Fibroblast of lung (primary cell): Measurements from ENCODE around the gene ENC1. TPM values are rescaled to one million over a fixed set of nuclear protein-coding genes. Genes with fewer than 3 reads are reported as not detected.

ENCODE experiments used
- DNase-seq, 2 donors: peaks; one replicate each; pipeline versions ENCODE4 v3.0.0 to v3.0.0-alpha.2; 2010; ENCODE audit warnings: low read depth in 2 of 2
- H2AFZ ChIP-seq: 2 replicates; pipeline ENCODE4 v1.5.1; 2012; ENCODE audit warnings: low read length, control low read depth, inconsistent platforms
- H3K27ac ChIP-seq: 2 replicates; pipeline ENCODE4 v1.5.1; 2011; ENCODE audit warnings: low read length, control low read depth; ENCODE audit not compliant: insufficient read depth
- H3K27me3 ChIP-seq: 2 replicates; pipeline ENCODE4 v1.5.1; 2011; ENCODE audit warnings: mild to moderate bottlenecking, low read length; ENCODE audit not compliant: control insufficient read depth, insufficient read depth
- H3K36me3 ChIP-seq: 2 replicates; pipeline ENCODE4 v1.5.1; 2011; ENCODE audit warnings: low read length; ENCODE audit not compliant: control insufficient read depth, insufficient read depth
- H3K4me1 ChIP-seq: 2 replicates; pipeline ENCODE4 v1.5.1; 2011; ENCODE audit warnings: low read length; ENCODE audit not compliant: control insufficient read depth, insufficient read depth; ENCODE audit errors: extremely low read depth
- H3K4me2 ChIP-seq: 2 replicates; pipeline ENCODE4 v1.5.1; 2011; ENCODE audit warnings: low read length, control low read depth; ENCODE audit not compliant: insufficient read depth; ENCODE audit errors: extremely low read depth
- H3K4me3 ChIP-seq, 4 experiments: fragments of 200-600 bp in 1 of 4; sonication (generic) in 1 of 4; replicated peaks in 1 of 4; 2 replicates each; pipeline ENCODE4 v1.5.1; 2011 to 2016; ENCODE audit warnings: low read length in 4 of 4, low read depth in 3 of 4, mild to moderate bottlenecking in 3 of 4, control low read depth in 2 of 4, inconsistent platforms in 1 of 4, mixed read lengths in 1 of 4; ENCODE audit not compliant: insufficient read depth in 1 of 4; ENCODE audit errors: control extremely low read depth in 1 of 4
- H3K79me2 ChIP-seq: 2 replicates; pipeline ENCODE4 v1.5.1; 2012; ENCODE audit warnings: mild to moderate bottlenecking, low read length, inconsistent platforms; ENCODE audit not compliant: control insufficient read depth, insufficient read depth
- H3K9ac ChIP-seq: 2 replicates; pipeline ENCODE4 v1.5.1; 2011; ENCODE audit warnings: mild to moderate bottlenecking, low read length, control low read depth; ENCODE audit not compliant: insufficient read depth
- H3K9me3 ChIP-seq: 2 replicates; pipeline ENCODE4 v1.5.1; 2012; ENCODE audit warnings: low read depth, low read length; ENCODE audit not compliant: control insufficient read depth, insufficient read depth
- H4K20me1 ChIP-seq: 2 replicates; pipeline ENCODE4 v1.5.1; 2011; ENCODE audit warnings: low read length; ENCODE audit not compliant: control insufficient read depth, insufficient read depth; ENCODE audit errors: extremely low read depth
- EZH2 ChIP-seq: IDR thresholded peaks from 2 replicates; pipeline ENCODE4 v1.5.1; 2012; ENCODE audit warnings: low read length, control low read depth, mild to moderate bottlenecking; ENCODE audit errors: missing control alignments
- polyA plus RNA-seq, 2 donors: library from polyadenylated mRNA; depleted of rRNA in 1 of 2; stranded (reverse) in 1 of 2; unstranded in 1 of 2; fragments of >200 nt; gene quantifications; 2 replicates each; pipeline ENCODE4 v1.2.1, GENCODE V29; 2011 to 2012; ENCODE audit warnings: missing spikeins in 1 of 2
- total RNA-seq: library from RNA; depleted of rRNA; stranded (reverse); fragments of >200 nt; gene quantifications from 2 replicates; pipeline ENCODE4 v1.2.1, GENCODE V29; 2014
- TF ChIP-seq, protein P1 (sequence below), 2 donors: IDR thresholded peaks in 1 of 2; conservative IDR thresholded peaks in 1 of 2; 1 replicate in 1 of 2; 2 replicates in 1 of 2; pipeline ENCODE4 v1.5.1; 2011 to 2012; ENCODE audit warnings: low read length in 2 of 2, control low read depth in 1 of 2, inconsistent platforms in 1 of 2, low read depth in 1 of 2, mild to moderate bottlenecking in 1 of 2

ENC1 gene
- total and polyA plus RNA-seq, 2 donors (not counting 1 experiment from before 2014, with no cell fraction given): 3.5 to 15.4 TPM

DNA sequence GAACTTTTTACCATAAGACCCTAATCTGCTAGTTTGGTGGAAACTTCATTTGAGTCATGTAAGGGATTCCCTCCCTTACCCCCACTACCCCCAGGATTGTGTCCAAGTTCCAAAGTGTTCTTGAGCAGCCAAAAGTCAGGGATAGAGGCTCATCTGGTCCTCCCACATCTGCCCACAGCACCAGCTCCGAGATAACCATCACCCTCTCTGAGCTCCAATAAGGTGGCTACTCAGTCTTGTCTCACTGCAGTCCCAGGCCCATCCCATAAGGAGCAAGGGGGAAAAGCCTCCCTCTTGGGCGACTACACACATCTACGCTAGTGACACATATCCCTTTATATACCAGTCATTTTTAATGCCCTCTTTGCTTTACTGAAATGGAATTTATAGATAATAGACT lies 12.0 kb upstream of the ENC1 start:
- no peak for DNase-seq
- H3K27me3 ChIP-seq: no peaks in the 10 kb centered on the region
- peaks cover 2% of the 10 kb centered on the region for H3K4me1 ChIP-seq
- no peak overlapping the region for H3K4me3 ChIP-seq
- H3K27ac ChIP-seq: no peak overlapping the region
- TF ChIP-seq, protein P1, sequence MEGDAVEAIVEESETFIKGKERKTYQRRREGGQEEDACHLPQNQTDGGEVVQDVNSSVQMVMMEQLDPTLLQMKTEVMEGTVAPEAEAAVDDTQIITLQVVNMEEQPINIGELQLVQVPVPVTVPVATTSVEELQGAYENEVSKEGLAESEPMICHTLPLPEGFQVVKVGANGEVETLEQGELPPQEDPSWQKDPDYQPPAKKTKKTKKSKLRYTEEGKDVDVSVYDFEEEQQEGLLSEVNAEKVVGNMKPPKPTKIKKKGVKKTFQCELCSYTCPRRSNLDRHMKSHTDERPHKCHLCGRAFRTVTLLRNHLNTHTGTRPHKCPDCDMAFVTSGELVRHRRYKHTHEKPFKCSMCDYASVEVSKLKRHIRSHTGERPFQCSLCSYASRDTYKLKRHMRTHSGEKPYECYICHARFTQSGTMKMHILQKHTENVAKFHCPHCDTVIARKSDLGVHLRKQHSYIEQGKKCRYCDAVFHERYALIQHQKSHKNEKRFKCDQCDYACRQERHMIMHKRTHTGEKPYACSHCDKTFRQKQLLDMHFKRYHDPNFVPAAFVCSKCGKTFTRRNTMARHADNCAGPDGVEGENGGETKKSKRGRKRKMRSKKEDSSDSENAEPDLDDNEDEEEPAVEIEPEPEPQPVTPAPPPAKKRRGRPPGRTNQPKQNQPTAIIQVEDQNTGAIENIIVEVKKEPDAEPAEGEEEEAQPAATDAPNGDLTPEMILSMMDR (conservative IDR thresholded peaks at IDR 0.05 in 1 of 2, IDR thresholded peaks at IDR 0.05 in 1 of 2; ENCODE audit: low read depth in 1 of 2, low read length in 2 of 2): no peak
- no peak for TF ChIP-seq EZH2
- no peaks in the 10 kb centered on the region for H3K36me3 ChIP-seq
- no peaks in the 10 kb centered on the region for H3K9me3 ChIP-seq
- no peak overlapping the region for H3K9ac ChIP-seq
- no peaks in the 10 kb centered on the region for H3K79me2 ChIP-seq
- H2AFZ ChIP-seq: no peak overlapping the region
- H4K20me1 ChIP-seq: no peaks in the 10 kb centered on the region
- no peak overlapping the region for H3K4me2 ChIP-seq

DNA sequence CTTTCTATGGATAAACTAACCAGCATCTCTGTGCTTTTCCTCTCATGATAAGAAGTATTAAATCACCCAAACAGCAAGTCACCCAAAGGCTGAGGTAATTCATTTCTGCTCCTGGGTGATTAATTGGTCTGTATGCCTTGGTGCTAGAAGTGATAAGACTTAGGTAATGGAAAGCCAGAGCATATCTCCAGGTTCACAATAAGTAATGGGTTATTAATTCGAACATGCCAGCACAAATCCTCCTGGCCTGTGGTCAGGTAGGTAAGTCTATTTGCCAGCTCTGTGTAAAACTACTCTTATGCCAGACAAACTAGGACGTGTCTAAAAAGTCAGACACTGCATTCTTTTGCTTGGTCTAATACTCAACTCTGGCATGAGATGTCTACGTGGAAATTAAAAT lies 11.2 kb upstream of the ENC1 start:
- no peak overlapping the region for H3K4me2 ChIP-seq
- H3K4me3 ChIP-seq: no peak overlapping the region
- H3K9me3 ChIP-seq: no peaks in the 10 kb centered on the region
- H3K27me3 ChIP-seq: no peaks in the 10 kb centered on the region
- H3K79me2 ChIP-seq: no peaks in the 10 kb centered on the region
- H4K20me1 ChIP-seq: no peaks in the 10 kb centered on the region
- no peaks in the 10 kb centered on the region for H3K36me3 ChIP-seq
- no peak overlapping the region for H3K9ac ChIP-seq
- DNase-seq: peak in 1 of 2 donors; percentile 78
- no peak for TF ChIP-seq EZH2
- TF ChIP-seq, protein P1 (conservative IDR thresholded peaks at IDR 0.05 in 1 of 2, IDR thresholded peaks at IDR 0.05 in 1 of 2; ENCODE audit: low read depth in 1 of 2, low read length in 2 of 2): no peak
- H3K4me1 ChIP-seq: peaks cover 2% of the 10 kb centered on the region
- no peak overlapping the region for H2AFZ ChIP-seq
- H3K27ac ChIP-seq: no peak overlapping the region

DNA sequence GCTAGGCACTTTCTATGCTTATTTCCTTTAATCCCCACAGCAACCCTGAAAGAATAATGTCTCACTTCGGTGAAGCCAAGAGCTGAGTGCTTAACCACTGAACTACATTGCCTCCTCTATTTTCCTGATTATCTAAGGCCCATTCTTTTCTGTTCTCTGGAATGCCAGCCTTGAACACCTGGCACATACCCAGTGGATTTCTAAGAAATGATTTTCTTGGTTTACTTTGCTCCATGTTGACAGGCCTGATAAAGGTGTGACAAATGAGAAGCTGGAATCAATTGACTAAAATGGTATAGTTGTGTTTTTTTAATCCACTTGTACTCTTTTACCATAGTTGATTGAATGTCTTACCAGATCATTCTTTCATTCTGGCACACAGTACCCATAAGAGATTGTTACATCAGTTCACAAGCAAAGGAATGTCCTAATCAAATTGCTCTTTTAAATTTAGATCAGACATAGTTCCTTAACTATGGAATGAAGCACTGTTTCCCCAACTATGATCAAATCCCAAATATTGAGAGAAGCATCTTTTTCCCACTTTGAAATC lies 9.0 kb upstream of the ENC1 start:
- peak in 1 of 2 donors; percentile 71 for DNase-seq
- no peaks in the 10 kb centered on the region for H3K79me2 ChIP-seq
- no peaks in the 10 kb centered on the region for H3K36me3 ChIP-seq
- H4K20me1 ChIP-seq: no peaks in the 10 kb centered on the region
- H3K27ac ChIP-seq: no peak overlapping the region
- H3K4me1 ChIP-seq: peaks cover 2% of the 10 kb centered on the region
- H3K9ac ChIP-seq: no peak overlapping the region
- no peaks in the 10 kb centered on the region for H3K27me3 ChIP-seq
- H3K9me3 ChIP-seq: no peaks in the 10 kb centered on the region
- TF ChIP-seq EZH2: no peak
- no peak overlapping the region for H3K4me3 ChIP-seq
- H2AFZ ChIP-seq: no peak overlapping the region
- no peak overlapping the region for H3K4me2 ChIP-seq
